Natural killer cell (primary cell): ENCODE data around the gene TCFL5. TPM values are rescaled to one million over a fixed set of nuclear protein-coding genes. Genes with fewer than 3 reads are reported as not detected.

ENCODE experiments used
- ATAC-seq, 3 donors: fragments of 150-1000 bp in 2 of 3; fragments of 200-7000 bp in 1 of 3; cut with Tn5 transposase; 1 replicate in 1 of 3; 2 replicates in 2 of 3; pipeline ENCODE4 v1.10.0; 2021; ENCODE audit warnings: mild to moderate bottlenecking in 2 of 3, moderate library complexity in 2 of 3
- DNase-seq, 2 donors: peaks; one replicate each; pipeline versions ENCODE4 v3.0.0 to v3.0.0-alpha.2; 2013 to 2021; ENCODE audit warnings: mixed read lengths in 1 of 2
- H3K27ac ChIP-seq: one replicate; pipeline ENCODE4 v1.5.1; 2013; ENCODE audit warnings: mild to moderate bottlenecking, low read length
- H3K27me3 ChIP-seq: one replicate; pipeline ENCODE4 v1.6.1; 2013; ENCODE audit warnings: low read length; ENCODE audit not compliant: control insufficient read depth, insufficient read depth
- H3K36me3 ChIP-seq: one replicate; pipeline ENCODE4 v1.6.1; 2013; ENCODE audit warnings: low read length; ENCODE audit not compliant: control insufficient read depth, insufficient read depth
- H3K4me1 ChIP-seq: one replicate; pipeline ENCODE4 v1.6.1; 2013; ENCODE audit warnings: low read length; ENCODE audit not compliant: control insufficient read depth, insufficient read depth
- H3K4me3 ChIP-seq: one replicate; pipeline ENCODE4 v1.5.1; 2013; ENCODE audit warnings: low read length
- H3K9me3 ChIP-seq: one replicate; pipeline ENCODE4 v1.6.1; 2013; ENCODE audit warnings: low read length; ENCODE audit not compliant: control insufficient read depth, insufficient read depth
- H3K27ac Mint-ChIP-seq, 2 donors: one replicate each; pipeline ENCODE4 v1.8.0; 2022; ENCODE audit warnings: mild to moderate bottlenecking in 2 of 2, mixed read lengths in 2 of 2, moderate library complexity in 1 of 2
- H3K27me3 Mint-ChIP-seq, 2 donors: one replicate each; pipeline ENCODE4 v1.8.0; 2022; ENCODE audit warnings: low read depth in 2 of 2, mixed read lengths in 2 of 2
- H3K36me3 Mint-ChIP-seq: one replicate; pipeline ENCODE4 v1.8.0; 2022; ENCODE audit warnings: mixed read lengths
- H3K4me1 Mint-ChIP-seq, 2 donors: one replicate each; pipeline ENCODE4 v1.8.0; 2022; ENCODE audit warnings: mixed read lengths in 2 of 2
- H3K4me3 Mint-ChIP-seq: one replicate; pipeline ENCODE4 v1.8.0; 2022; ENCODE audit warnings: mild to moderate bottlenecking, moderate library complexity, mixed read lengths
- H3K9me3 Mint-ChIP-seq, 2 donors: one replicate each; pipeline ENCODE4 v1.8.0; 2022; ENCODE audit warnings: mixed read lengths in 2 of 2
- CTCF ChIP-seq: fragments of 200-600 bp; IDR thresholded peaks from one replicate; pipeline ENCODE4 v1.8.0; 2022; ENCODE audit warnings: antibody characterized with exemption
- WGBS: methylation state at CpG from one replicate; pipeline ENCODE4 v1.1.7; 2013; ENCODE audit warnings: missing lambda C conversion rate; ENCODE audit not compliant: insufficient coverage; 5-methylcytosine and 5-hydroxymethylcytosine counted together
- intact Hi-C: fragments of 100-400 bp; cut with micrococcal nuclease; formaldehyde crosslinking; loops from one replicate; pipeline ENCODE4 v1.14.2; 2022
- total RNA-seq, 4 donors: library from RNA; stranded (reverse); fragments of 120-200 nt in 1 of 4; gene quantifications; one replicate each; pipeline versions ENCODE4 v1.2.3 to v1.2.4, GENCODE V29; 2013 to 2022

TCFL5 gene
- total RNA-seq, 3 donors from 2014 or later (not counting 1 experiment from before 2014, with no cell fraction given): 5.1 to 8.0 (median 6.4) TPM

- Histone ChIP-seq H3K9me3 (no peaks in the 10 kb centered on the region), H3K27me3 (no peaks in the 10 kb centered on the region), H3K4me1 (peaks cover 13% of the 10 kb centered on the region), H3K27ac (no peak overlapping the region), H3K36me3 (peaks cover 52% of the 10 kb centered on the region), H3K4me3 (no peak overlapping the region)
- TF ChIP-seq CTCF: no peak
- WGBS: 95% methylated on average over 11 of the region's 11 CpGs
- no peak for ATAC-seq
- intact Hi-C loops: loop anchor here (2.0 kb wide), 2 partner anchors 25 to 71 kb away; partner anchors contain the start of gene DIDO1
- H3K4me1 Mint-ChIP-seq: peaks cover 23 to 32% of the 10 kb centered on the region in 2 donors
- DNase-seq: no peak
- H3K27ac Mint-ChIP-seq: peak overlapping the region; percentile 29 to 31
- no peaks in the 10 kb centered on the region for H3K27me3 Mint-ChIP-seq
- H3K9me3 Mint-ChIP-seq: no peaks in the 10 kb centered on the region
- H3K36me3 Mint-ChIP-seq: peaks cover 16% of the 10 kb centered on the region
- no peak overlapping the region for H3K4me3 Mint-ChIP-seq
Measured at GRCh38 chr20:62901891-62902290, 40.3 kb upstream of the TCFL5 start.

- DNase-seq: peak in 1 of 2 donors; percentile 70
- Histone ChIP-seq H3K27me3 (no peaks in the 10 kb centered on the region), H3K9me3 (no peaks in the 10 kb centered on the region), H3K27ac (peak overlapping the region; percentile 12), H3K36me3 (peaks cover 44% of the 10 kb centered on the region), H3K4me1 (peaks cover 13% of the 10 kb centered on the region), H3K4me3 (no peak overlapping the region)
- H3K9me3 Mint-ChIP-seq: no peaks in the 10 kb centered on the region
- peaks cover 16% of the 10 kb centered on the region for H3K36me3 Mint-ChIP-seq
- 71% methylated on average over 20 of the region's 20 CpGs for WGBS
- intact Hi-C loops: loop anchor here (1.0 to 2.0 kb wide), 3 partner anchors 26 to 108 kb away; partner anchors contain the start of gene DIDO1
- H3K27ac Mint-ChIP-seq: peak overlapping the region; percentile 57 to 77
- no peak for TF ChIP-seq CTCF
- H3K27me3 Mint-ChIP-seq: no peaks in the 10 kb centered on the region
- H3K4me3 Mint-ChIP-seq: peak overlapping the region; percentile 13
- peaks cover 23 to 32% of the 10 kb centered on the region in 2 donors for H3K4me1 Mint-ChIP-seq
- ATAC-seq: peak in 1 of 3 donors; percentile 4
Measured at GRCh38 chr20:62900692-62901584, 39.3 kb upstream of the TCFL5 start.

DNA sequence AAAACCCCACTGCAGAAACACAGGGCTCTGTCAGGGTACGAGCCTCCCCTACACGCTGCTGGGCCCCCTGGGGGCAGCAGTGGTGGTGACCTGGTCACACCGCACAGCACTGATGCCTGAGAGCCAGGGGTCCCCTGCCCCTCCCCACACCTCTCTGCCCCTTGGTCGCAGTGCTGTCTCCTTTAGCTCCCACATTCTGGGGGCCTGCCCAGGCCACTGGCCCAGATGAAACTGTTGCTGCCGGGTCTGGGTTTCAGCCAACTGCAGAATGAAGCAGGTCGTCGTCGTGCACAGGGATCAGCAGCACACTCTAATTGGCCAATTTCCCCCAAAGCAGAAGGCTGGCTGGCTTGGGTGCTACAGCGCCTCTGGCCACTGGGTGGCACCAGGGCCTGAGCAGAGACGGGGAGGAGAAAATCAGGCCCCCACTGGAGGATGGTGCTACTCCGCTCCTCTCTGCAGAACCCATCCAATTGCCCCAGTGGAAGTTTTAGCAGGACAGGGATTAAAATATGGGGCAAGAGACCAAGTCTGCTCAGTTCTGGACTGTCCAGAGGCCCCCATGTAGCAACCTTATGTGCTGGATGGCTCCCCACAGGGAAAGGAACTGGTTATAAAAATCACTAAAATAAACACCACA lies 38.5 kb upstream of the TCFL5 start:
- H3K9me3 Mint-ChIP-seq: no peaks in the 10 kb centered on the region
- peak; percentile 96 for TF ChIP-seq CTCF
- Histone ChIP-seq H3K4me1 (peaks cover 13% of the 10 kb centered on the region), H3K9me3 (no peaks in the 10 kb centered on the region), H3K4me3 (no peak overlapping the region), H3K27me3 (no peaks in the 10 kb centered on the region), H3K36me3 (peaks cover 44% of the 10 kb centered on the region), H3K27ac (peak overlapping the region; percentile 12)
- peaks cover 26 to 29% of the 10 kb centered on the region in 2 donors for H3K4me1 Mint-ChIP-seq
- H3K27ac Mint-ChIP-seq: peak overlapping the region; percentile 57 to 77
- ATAC-seq: peak; percentile 92 to 98 (median 96)
- peaks cover 12% of the 10 kb centered on the region for H3K36me3 Mint-ChIP-seq
- H3K4me3 Mint-ChIP-seq: peak overlapping the region; percentile 31
- intact Hi-C loops: loop anchor here (1.0 to 2.0 kb wide), 3 partner anchors 27 to 109 kb away; partner anchors contain the start of gene DIDO1
- WGBS: 7% methylated on average over 11 of the region's 11 CpGs
- no peaks in the 10 kb centered on the region for H3K27me3 Mint-ChIP-seq
- peak; percentile 69 to 88 for DNase-seq
